Measurements from ENCODE around the gene ETV3L. TPM values are rescaled to one million over a fixed set of nuclear protein-coding genes. Genes with fewer than 3 reads are reported as not detected.

Gene ETV3L
- total and polyA plus RNA-seq, 2 experiments from 2014 or later: not detected

DNA sequence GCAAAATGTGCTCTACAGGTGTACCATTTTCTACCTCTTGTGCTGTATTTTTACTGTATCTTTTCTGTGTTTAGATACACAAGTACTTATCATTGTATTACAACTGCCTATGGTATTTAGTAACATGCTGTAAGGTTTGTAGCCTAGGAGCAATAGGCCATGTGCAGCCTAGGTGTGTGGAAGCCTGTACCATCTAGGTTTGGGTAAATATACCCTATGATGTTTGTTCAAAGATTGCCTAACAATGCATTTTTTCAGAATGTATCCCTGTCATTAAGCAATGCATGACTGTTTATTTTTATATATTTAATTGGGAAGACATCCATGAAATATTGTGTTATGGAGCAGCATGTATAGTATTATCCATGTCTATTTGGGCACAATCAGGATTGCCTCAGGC, 11.0 kb downstream of the ETV3L start:
- Histone ChIP-seq H3K4me3 (no peak overlapping the region), H3K27ac (no peak overlapping the region), H3K36me3 (no peaks in the 10 kb centered on the region), H3K9me3 (ENCODE audit: low read depth) (no peaks in the 10 kb centered on the region), H3K27me3 (no peaks in the 10 kb centered on the region), H3K4me1 (ENCODE audit: low read depth) (no peaks in the 10 kb centered on the region)
- TF ChIP-seq, protein P1, sequence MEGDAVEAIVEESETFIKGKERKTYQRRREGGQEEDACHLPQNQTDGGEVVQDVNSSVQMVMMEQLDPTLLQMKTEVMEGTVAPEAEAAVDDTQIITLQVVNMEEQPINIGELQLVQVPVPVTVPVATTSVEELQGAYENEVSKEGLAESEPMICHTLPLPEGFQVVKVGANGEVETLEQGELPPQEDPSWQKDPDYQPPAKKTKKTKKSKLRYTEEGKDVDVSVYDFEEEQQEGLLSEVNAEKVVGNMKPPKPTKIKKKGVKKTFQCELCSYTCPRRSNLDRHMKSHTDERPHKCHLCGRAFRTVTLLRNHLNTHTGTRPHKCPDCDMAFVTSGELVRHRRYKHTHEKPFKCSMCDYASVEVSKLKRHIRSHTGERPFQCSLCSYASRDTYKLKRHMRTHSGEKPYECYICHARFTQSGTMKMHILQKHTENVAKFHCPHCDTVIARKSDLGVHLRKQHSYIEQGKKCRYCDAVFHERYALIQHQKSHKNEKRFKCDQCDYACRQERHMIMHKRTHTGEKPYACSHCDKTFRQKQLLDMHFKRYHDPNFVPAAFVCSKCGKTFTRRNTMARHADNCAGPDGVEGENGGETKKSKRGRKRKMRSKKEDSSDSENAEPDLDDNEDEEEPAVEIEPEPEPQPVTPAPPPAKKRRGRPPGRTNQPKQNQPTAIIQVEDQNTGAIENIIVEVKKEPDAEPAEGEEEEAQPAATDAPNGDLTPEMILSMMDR (IDR thresholded peaks at IDR 0.05; ENCODE audit: low read depth, low read length): no peak
- no peak for DNase-seq (ENCODE audit: low read depth in 1 of 2, low spot score in 1 of 2)

DNA sequence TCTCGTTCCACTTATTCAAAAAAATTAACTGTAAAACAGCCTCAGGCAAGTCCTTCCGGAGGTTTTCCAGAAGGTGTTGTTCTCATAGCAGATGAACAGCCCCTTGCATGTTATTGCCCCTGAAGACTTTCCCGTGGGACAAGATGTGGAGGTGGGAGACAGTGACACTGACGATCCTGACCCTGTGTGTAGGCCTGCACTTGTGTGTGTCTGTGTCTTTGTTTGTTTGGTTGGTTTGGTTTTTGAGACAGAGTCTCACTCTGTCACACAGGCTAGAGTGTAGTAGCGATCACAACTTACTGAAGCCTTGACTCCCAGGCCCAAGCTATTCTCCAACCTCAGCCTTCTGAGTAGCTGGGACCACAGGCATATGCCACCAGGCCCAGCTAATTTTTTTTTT, 12.6 kb downstream of the ETV3L start:
- TF ChIP-seq, protein P1 (IDR thresholded peaks at IDR 0.05; ENCODE audit: low read depth, low read length): no peak
- Histone ChIP-seq H3K4me1 (ENCODE audit: low read depth) (no peaks in the 10 kb centered on the region), H3K27me3 (no peaks in the 10 kb centered on the region), H3K27ac (no peak overlapping the region), H3K9me3 (ENCODE audit: low read depth) (no peaks in the 10 kb centered on the region), H3K36me3 (no peaks in the 10 kb centered on the region), H3K4me3 (no peak overlapping the region)
- DNase-seq (ENCODE audit: low read depth in 1 of 2, low spot score in 1 of 2): no peak

DNA sequence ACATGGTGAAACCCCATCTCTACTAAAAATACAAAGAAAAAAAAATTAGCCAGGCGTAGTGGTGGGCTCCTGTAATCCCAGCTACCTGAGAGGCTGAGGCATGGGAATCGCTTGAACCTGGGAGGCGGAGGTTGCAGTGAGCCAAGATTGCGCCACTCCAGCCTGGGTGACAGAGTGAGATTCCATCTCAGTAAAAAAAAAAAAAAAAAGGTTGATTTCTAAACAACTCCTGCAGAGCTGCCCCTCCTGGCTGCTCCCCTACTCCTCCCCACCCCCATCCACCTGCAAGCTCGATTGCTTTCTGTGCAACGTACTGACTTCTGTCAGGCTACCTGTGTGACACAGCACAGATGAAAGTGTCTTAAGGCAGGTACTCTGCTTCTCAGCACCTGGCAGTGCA, 13.3 kb downstream of the ETV3L start:
- TF ChIP-seq, protein P1 (IDR thresholded peaks at IDR 0.05; ENCODE audit: low read depth, low read length): no peak
- no peaks in the 10 kb centered on the region for H3K4me1 ChIP-seq (ENCODE audit: low read depth)
- DNase-seq (ENCODE audit: low read depth in 1 of 2, low spot score in 1 of 2): no peak
- H3K36me3 ChIP-seq: no peaks in the 10 kb centered on the region
- no peak overlapping the region for H3K4me3 ChIP-seq
- H3K27me3 ChIP-seq: no peaks in the 10 kb centered on the region
- H3K9me3 ChIP-seq (ENCODE audit: low read depth): no peaks in the 10 kb centered on the region
- H3K27ac ChIP-seq: no peak overlapping the region

DNA sequence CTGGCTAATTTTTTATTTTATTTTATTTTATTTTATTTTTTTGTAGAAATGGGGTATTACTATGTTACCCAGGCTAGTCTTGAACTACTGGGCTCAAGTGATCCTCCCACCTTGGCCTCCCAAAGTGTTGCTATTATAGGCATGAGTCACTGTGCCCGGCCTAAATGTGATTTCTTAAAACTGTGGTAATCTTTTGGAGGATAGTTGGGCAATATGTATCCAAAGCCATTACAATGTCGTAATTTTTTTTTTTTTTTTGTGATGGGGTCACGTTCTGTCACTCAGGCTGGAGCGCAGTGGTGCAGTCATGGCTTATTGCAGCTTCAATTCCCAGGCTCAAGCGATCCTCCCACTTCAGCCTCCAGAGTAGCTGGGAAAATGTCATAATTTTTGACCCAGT, 14.2 kb downstream of the ETV3L start:
- Histone ChIP-seq H3K9me3 (ENCODE audit: low read depth) (no peaks in the 10 kb centered on the region), H3K27me3 (no peaks in the 10 kb centered on the region), H3K36me3 (no peaks in the 10 kb centered on the region), H3K27ac (no peak overlapping the region), H3K4me3 (no peak overlapping the region), H3K4me1 (ENCODE audit: low read depth) (no peaks in the 10 kb centered on the region)
- TF ChIP-seq, protein P1 (IDR thresholded peaks at IDR 0.05; ENCODE audit: low read depth, low read length): no peak
- DNase-seq (ENCODE audit: low read depth in 1 of 2, low spot score in 1 of 2): peak in 1 of 2 donors; percentile 81

DNA sequence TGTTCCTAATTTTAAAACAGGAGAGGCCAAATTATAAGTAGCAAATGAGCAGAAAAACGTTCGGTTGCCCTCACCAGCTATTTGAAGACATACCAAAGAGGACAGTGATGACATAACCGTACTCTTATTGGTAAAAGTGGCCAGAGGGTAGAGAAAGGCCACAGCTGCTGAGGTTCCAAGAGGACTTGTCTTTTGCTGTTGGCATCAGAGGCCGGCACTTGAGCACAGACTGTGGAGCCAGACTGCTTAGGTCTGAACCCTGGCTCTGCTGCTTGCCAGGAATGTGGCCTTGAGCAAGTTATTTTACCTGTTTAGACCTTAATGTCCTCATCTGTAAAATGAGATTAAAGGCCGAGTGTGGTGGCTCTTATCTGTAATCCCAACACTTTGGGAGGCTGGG, 14.9 kb downstream of the ETV3L start:
- H3K4me3 ChIP-seq: no peak overlapping the region
- no peaks in the 10 kb centered on the region for H3K4me1 ChIP-seq (ENCODE audit: low read depth)
- TF ChIP-seq, protein P1 (IDR thresholded peaks at IDR 0.05; ENCODE audit: low read depth, low read length): no peak
- H3K36me3 ChIP-seq: no peaks in the 10 kb centered on the region
- H3K9me3 ChIP-seq (ENCODE audit: low read depth): no peaks in the 10 kb centered on the region
- H3K27me3 ChIP-seq: no peaks in the 10 kb centered on the region
- no peak for DNase-seq (ENCODE audit: low read depth in 1 of 2, low spot score in 1 of 2)
- H3K27ac ChIP-seq: no peak overlapping the region

DNA sequence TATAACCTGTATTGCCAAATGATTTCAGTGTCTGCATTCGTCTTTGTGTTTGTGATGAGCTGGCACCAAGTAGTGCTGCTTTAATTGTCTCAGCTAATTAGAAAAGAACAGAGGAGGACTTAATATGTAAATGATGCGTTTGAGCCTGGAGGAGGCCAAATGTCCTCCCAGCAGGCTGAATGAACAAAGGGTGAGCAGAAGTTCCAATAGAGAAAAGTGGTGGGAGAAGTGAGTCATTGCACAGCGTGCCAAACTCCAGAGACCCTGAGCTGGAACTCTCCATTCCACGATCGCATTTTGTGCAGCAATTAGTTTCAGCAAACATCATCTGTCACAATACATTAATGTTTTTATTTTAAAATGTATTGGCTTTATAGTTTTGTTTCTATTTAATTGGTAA, 17.9 kb downstream of the ETV3L start:
- DNase-seq (ENCODE audit: low read depth in 1 of 2, low spot score in 1 of 2): no peak
- no peaks in the 10 kb centered on the region for H3K27me3 ChIP-seq
- H3K27ac ChIP-seq: no peak overlapping the region
- TF ChIP-seq, protein P1 (IDR thresholded peaks at IDR 0.05; ENCODE audit: low read depth, low read length): no peak
- H3K4me1 ChIP-seq (ENCODE audit: low read depth): no peaks in the 10 kb centered on the region
- no peaks in the 10 kb centered on the region for H3K9me3 ChIP-seq (ENCODE audit: low read depth)
- no peaks in the 10 kb centered on the region for H3K36me3 ChIP-seq
- H3K4me3 ChIP-seq: no peak overlapping the region
